ENCODE data around the gene BICD2. TPM values are rescaled to one million over a fixed set of nuclear protein-coding genes. Genes with fewer than 3 reads are reported as not detected.

BICD2 gene
- total and polyA plus RNA-seq, 2 of the 8 experiments (the other 6 are each of a cell fraction or from before 2014, with no cell fraction given) = 6.6 to 22.8 TPM

DNA sequence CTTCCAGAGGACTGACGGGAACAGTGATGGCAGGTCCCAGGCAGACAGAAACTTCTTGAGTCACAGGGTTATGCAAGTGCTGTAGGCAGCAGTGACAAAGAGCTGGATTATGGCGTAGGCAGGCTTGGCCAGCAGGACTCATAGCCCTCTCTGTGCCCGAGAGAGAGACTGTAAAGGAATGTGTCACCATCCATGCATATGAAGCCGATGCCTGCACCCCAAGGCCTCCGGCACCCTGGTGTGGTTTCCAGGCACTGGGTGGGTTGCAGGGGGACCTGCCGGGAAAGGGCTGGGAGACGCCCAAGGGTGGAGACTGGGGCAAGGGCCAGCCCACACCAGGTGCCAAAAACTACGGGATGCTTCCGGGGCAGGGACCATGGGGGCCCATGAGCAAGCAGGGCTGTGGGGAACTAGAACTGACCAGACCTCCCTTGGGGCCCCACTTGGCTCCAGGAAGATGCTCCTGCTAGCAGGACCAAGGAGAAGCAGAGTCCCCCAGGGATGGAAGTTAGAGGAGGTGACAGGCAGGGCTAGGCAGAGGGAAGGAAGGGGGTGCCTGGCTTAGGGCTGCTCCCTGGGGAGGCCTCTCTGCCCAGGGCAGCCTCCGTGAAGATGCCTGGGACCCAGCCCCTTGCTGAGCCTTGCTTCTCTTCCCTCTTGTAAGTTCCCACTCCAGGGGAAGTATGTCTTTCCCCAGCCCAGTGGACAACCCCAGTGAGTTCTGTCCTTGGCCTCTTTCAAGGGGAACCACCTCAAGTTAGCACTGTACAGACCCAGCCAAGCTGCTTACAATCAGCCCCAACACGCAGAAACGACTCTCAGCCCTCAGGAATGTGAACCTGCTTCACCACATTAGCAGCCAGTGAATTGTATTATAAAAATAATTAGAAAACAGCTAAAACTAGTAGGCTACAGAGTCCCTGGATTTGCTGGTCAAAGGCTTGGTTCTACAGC lies 84.2 kb downstream of the BICD2 start:
- H4K8ac ChIP-seq (ENCODE audit: extremely low read depth, insufficient read depth, low read length) = no peak overlapping the region
- 0 out of 2 replicates have a peak overlapping the region, but pooled peaks have one; percentile 49 for H2BK5ac ChIP-seq (ENCODE audit: low read depth, low read length)
- no peak for FAIRE-seq
- H3K27ac ChIP-seq (ENCODE audit: low read depth, low read length) = no peak overlapping the region
- POLR2A ChIA-PET (ENCODE audit: partially characterized antibody) = interaction anchor here (1.2 to 1.4 kb wide), 2 partner anchors 8 to 10 kb away, joined by 4 to 6 read pairs; partner anchors contain the start of gene IPPK
- H4K20me1 ChIP-seq (replicated peaks in 1 of 2; ENCODE audit: control insufficient read depth in 1 of 2, insufficient read depth in 2 of 2, low read length in 2 of 2) = no peaks in the 10 kb centered on the region
- H3K4ac ChIP-seq (replicated peaks; ENCODE audit: insufficient read length, low read depth, low read length) = no peak overlapping the region
- H3K79me1 ChIP-seq (ENCODE audit: low read depth, low read length) = no peaks in the 10 kb centered on the region
- CTCF ChIA-PET (ENCODE audit: partially characterized antibody) = interaction anchor here (1.5 kb wide), 1 partner anchor 10 kb away, joined by 6 read pairs; the partner anchor contains the start of gene IPPK
- H4K5ac ChIP-seq (ENCODE audit: insufficient read length, low read depth, low read length) = no peak overlapping the region
- DNase-seq (ENCODE audit: low read depth in 1 of 2, low spot score in 2 of 2) = peak in 1 of 2 experiments; percentile 31
- WGBS, 2 experiments (ENCODE audit: extremely low coverage in 1 of 2, insufficient coverage in 1 of 2, insufficient read length in 1 of 2, insufficient replicate concordance in 2 of 2, low coverage in 1 of 2, low lambda C conversion rate in 2 of 2, missing lambda C conversion rate in 1 of 2) = 87% methylated on average over 12 of the region's 12 CpGs; no CpG with 5 or more reads in 1 of the 2 experiments
- H2BK15ac ChIP-seq (ENCODE audit: low read length) = 0 out of 2 replicates have a peak overlapping the region, but pooled peaks have one; percentile 72
- no peak overlapping the region for H3K56ac ChIP-seq (replicated peaks; ENCODE audit: insufficient read length, low read depth, low read length)
- H3K4me3 ChIP-seq (ENCODE audit: extremely low read depth in 1 of 4, insufficient read depth in 2 of 4, low read depth in 3 of 4, low read length in 4 of 4) = no peak overlapping the region
- no peak overlapping the region for H4K91ac ChIP-seq (replicated peaks; ENCODE audit: insufficient read length, low read length)
- no peaks in the 10 kb centered on the region for H3K27me3 ChIP-seq (replicated peaks in 1 of 4; ENCODE audit: control insufficient read depth in 3 of 4, extremely low read depth in 1 of 4, insufficient read depth in 3 of 4, low read length in 3 of 4)
- peak overlapping the region; percentile 68; the same call in 1 of the 2 replicates for H2BK12ac ChIP-seq (ENCODE audit: low read depth, low read length)
- no peak overlapping the region for H3K23ac ChIP-seq (ENCODE audit: insufficient read length)
- no peak overlapping the region for H2BK20ac ChIP-seq (ENCODE audit: low read length)
- H3K23me2 ChIP-seq (ENCODE audit: low read depth, low read length) = no peaks in the 10 kb centered on the region
- H2BK120ac ChIP-seq (replicated peaks; ENCODE audit: low read depth, low read length) = no peak overlapping the region
- H3K36me3 ChIP-seq (ENCODE audit: control insufficient read depth in 2 of 4, insufficient read depth in 4 of 4, low read length in 3 of 4) = no peaks in the 10 kb centered on the region
- no peaks in the 10 kb centered on the region for H3K79me2 ChIP-seq (ENCODE audit: control insufficient read depth in 1 of 2, insufficient read depth in 2 of 2, low read length in 2 of 2)
- no peak overlapping the region for H3K14ac ChIP-seq (ENCODE audit: insufficient read length)
- H3K9me3 ChIP-seq (ENCODE audit: insufficient read depth in 2 of 2, low read depth in 1 of 2, low read length in 1 of 2) = no peaks in the 10 kb centered on the region
- no peak overlapping the region for H3K18ac ChIP-seq (ENCODE audit: extremely low read depth, low read length)
- no peak overlapping the region for H3K9ac ChIP-seq (replicated peaks in 1 of 4; ENCODE audit: extremely low read depth in 1 of 4, low read depth in 3 of 4, low read length in 3 of 4)
- H2AFZ ChIP-seq (ENCODE audit: low read length) = 0 out of 2 replicates have a peak overlapping the region, but pooled peaks have one; percentile 19
- H3K4me1 ChIP-seq (replicated peaks in 1 of 4; ENCODE audit: control insufficient read depth in 3 of 4, insufficient read depth in 4 of 4, low read length in 3 of 4) = peaks cover 0 to 9% (median 5%) of the 10 kb centered on the region in 4 experiments; a peak in 5 of 7 replicates
- H3K4me2 ChIP-seq (ENCODE audit: insufficient read depth in 1 of 2, low read depth in 2 of 2, low read length in 2 of 2) = no peak overlapping the region
- H2AK5ac ChIP-seq (ENCODE audit: low read depth, low read length) = peak overlapping the region; percentile 49; the same call in 1 of the 2 replicates
- TF ChIP-seq NANOG (IDR thresholded peaks at IDR 0.05; ENCODE audit: insufficient read depth, low read depth, low read length, poor library complexity, severe bottlenecking) (no peak), CTCF (IDR thresholded peaks at IDR 0.05; ENCODE audit: control extremely low read depth in 1 of 3, insufficient read depth in 1 of 3, low read depth in 1 of 3, low read length in 3 of 3) (no peak), CEBPB (IDR thresholded peaks at IDR 0.05; ENCODE audit: low read depth, low read length) (no peak)
- TF ChIP-seq, protein P1, sequence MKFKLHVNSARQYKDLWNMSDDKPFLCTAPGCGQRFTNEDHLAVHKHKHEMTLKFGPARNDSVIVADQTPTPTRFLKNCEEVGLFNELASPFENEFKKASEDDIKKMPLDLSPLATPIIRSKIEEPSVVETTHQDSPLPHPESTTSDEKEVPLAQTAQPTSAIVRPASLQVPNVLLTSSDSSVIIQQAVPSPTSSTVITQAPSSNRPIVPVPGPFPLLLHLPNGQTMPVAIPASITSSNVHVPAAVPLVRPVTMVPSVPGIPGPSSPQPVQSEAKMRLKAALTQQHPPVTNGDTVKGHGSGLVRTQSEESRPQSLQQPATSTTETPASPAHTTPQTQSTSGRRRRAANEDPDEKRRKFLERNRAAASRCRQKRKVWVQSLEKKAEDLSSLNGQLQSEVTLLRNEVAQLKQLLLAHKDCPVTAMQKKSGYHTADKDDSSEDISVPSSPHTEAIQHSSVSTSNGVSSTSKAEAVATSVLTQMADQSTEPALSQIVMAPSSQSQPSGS (IDR thresholded peaks at IDR 0.05; ENCODE audit: low read length) = no peak

All from H1 (cell line).